Esophagus squamous epithelium (tissue), 5 donors: Measurements from ENCODE around the gene ARNT2. TPM values are rescaled to one million over a fixed set of nuclear protein-coding genes. Genes with fewer than 3 reads are reported as not detected.

Experiments
- DNase-seq: peaks from one replicate; lab custom pipeline; 2025; lab: John Stamatoyannopoulos, UW
- H3K27ac ChIP-seq, 4 donors: fragments of 200-600 bp; sonication (generic); one replicate each; pipeline ENCODE4 v1.5.1; 2016 to 2019; ENCODE audit warnings: mild to moderate bottlenecking in 1 of 4
- H3K27me3 ChIP-seq, 4 donors: fragments of 200-600 bp; sonication (generic); 1 replicate in 3 of 4; 2 replicates in 1 of 4; pipeline versions ENCODE4 v1.5.1 to v1.6.0; 2017 to 2021; ENCODE audit warnings: antibody characterized with exemption in 1 of 4
- H3K36me3 ChIP-seq, 3 donors: fragments of 200-600 bp; sonication (generic); one replicate each; pipeline ENCODE4 v1.5.1; 2016 to 2019
- H3K4me1 ChIP-seq, 3 donors: fragments of 200-600 bp; sonication (generic); one replicate each; pipeline ENCODE4 v1.5.1; 2017 to 2019
- H3K4me3 ChIP-seq, 4 donors: fragments of 200-600 bp; sonication (generic); 1 replicate in 3 of 4; 2 replicates in 1 of 4; pipeline ENCODE4 v1.5.1; 2016 to 2019; ENCODE audit warnings: mild to moderate bottlenecking in 2 of 4, moderate library complexity in 1 of 4
- H3K9me3 ChIP-seq, 3 donors: fragments of 200-600 bp; sonication (generic); one replicate each; pipeline ENCODE4 v1.5.1; 2016 to 2019
- CTCF ChIP-seq, 6 experiments: fragments of 450-650 bp in 4 of 6; fragments of 200-600 bp in 2 of 6; sonication (generic) in 2 of 6; IDR thresholded peaks; one replicate each; pipeline ENCODE4 v1.5.1; 2016 to 2019; ENCODE audit warnings: antibody characterized with exemption in 6 of 6, mild to moderate bottlenecking in 4 of 6, moderate library complexity in 4 of 6
- POLR2A ChIP-seq, 4 donors: fragments of 450-650 bp; IDR thresholded peaks; one replicate each; pipeline ENCODE4 v1.6.1; 2017; ENCODE audit warnings: antibody characterized with exemption in 4 of 4, mild to moderate bottlenecking in 4 of 4, moderate library complexity in 3 of 4
- WGBS, 2 donors: methylation state at CpG; one replicate each; pipeline ENCODE4 v1.1.5; 2018; 5-methylcytosine and 5-hydroxymethylcytosine counted together
- intact Hi-C: fragments of 100-400 bp; cut with DNase I; formaldehyde crosslinking; loops from one replicate; pipeline ENCODE4 v1.15.0; 2022
- total RNA-seq, 4 donors: library from RNA; depleted of rRNA; stranded (reverse); fragments of >200 nt; gene quantifications; one replicate each; pipeline ENCODE4 v1.1.0, GENCODE V29; 2016
- donor health status: DM: yes; HTN: yes; CAD: no.

ARNT2 gene
- total RNA-seq, 4 donors from 2014 or later, result 0.15 to 5.7 (median 1.7) TPM

- H3K36me3 ChIP-seq, result no peaks in the 10 kb centered on the region
- TF ChIP-seq POLR2A (IDR thresholded peaks at IDR 0.05) (no peak), CTCF (IDR thresholded peaks at IDR 0.05) (no peak)
- WGBS, 2 donors, result 77 to 80% methylated on average over 3 of the region's 3 CpGs
- intact Hi-C loops, result no loop called here
- H3K4me3 ChIP-seq, result no peak overlapping the region
- H3K27me3 ChIP-seq, result peaks cover 0 to 16% (median 0%) of the 10 kb centered on the region in 4 donors
- no peaks in the 10 kb centered on the region for H3K4me1 ChIP-seq
- H3K27ac ChIP-seq, result no peak overlapping the region
- no peaks in the 10 kb centered on the region for H3K9me3 ChIP-seq
- DNase-seq, result no peak
These were observed 35.8 kb downstream of the ARNT2 start for GRCh38 chr15:80440024-80440423.

GRCh38 chr15:80441041-80441440, 36.9 kb downstream of the ARNT2 start:
- Histone ChIP-seq H3K4me3 (no peak overlapping the region), H3K36me3 (no peaks in the 10 kb centered on the region), H3K27me3 (peaks cover 0 to 16% (median 0%) of the 10 kb centered on the region in 4 donors), H3K27ac (no peak overlapping the region), H3K9me3 (no peaks in the 10 kb centered on the region), H3K4me1 (no peaks in the 10 kb centered on the region)
- 83% methylated on average over 3 of the region's 3 CpGs for WGBS, 2 donors
- TF ChIP-seq CTCF (IDR thresholded peaks at IDR 0.05) (no peak), POLR2A (IDR thresholded peaks at IDR 0.05) (no peak)
- DNase-seq, result no peak
- intact Hi-C loops, result no loop called here

- no peaks in the 10 kb centered on the region for H3K4me1 ChIP-seq
- peaks cover 0 to 16% (median 0%) of the 10 kb centered on the region in 4 donors for H3K27me3 ChIP-seq
- no peak for DNase-seq
- no peaks in the 10 kb centered on the region for H3K36me3 ChIP-seq
- 81 to 93% methylated on average over 7 of the region's 7 CpGs for WGBS, 2 donors
- no peak for TF ChIP-seq POLR2A (IDR thresholded peaks at IDR 0.05)
- TF ChIP-seq CTCF (IDR thresholded peaks at IDR 0.05), result no peak
- no peaks in the 10 kb centered on the region for H3K9me3 ChIP-seq
- H3K4me3 ChIP-seq, result no peak overlapping the region
- no peak overlapping the region for H3K27ac ChIP-seq
- intact Hi-C loops, result no loop called here
These were observed 37.5 kb downstream of the ARNT2 start for GRCh38 chr15:80441714-80442113.

GRCh38 chr15:80442728-80443403, 38.7 kb downstream of the ARNT2 start:
- DNase-seq, result no peak
- no peaks in the 10 kb centered on the region for H3K9me3 ChIP-seq
- H3K27me3 ChIP-seq, result peaks cover 0 to 16% (median 0%) of the 10 kb centered on the region in 4 donors
- intact Hi-C loops, result no loop called here
- H3K36me3 ChIP-seq, result no peaks in the 10 kb centered on the region
- H3K4me1 ChIP-seq, result no peaks in the 10 kb centered on the region
- no peak overlapping the region for H3K4me3 ChIP-seq
- WGBS, 2 donors, result 89 to 93% methylated on average over 6 of the region's 6 CpGs
- no peak overlapping the region for H3K27ac ChIP-seq
- no peak for TF ChIP-seq POLR2A (IDR thresholded peaks at IDR 0.05)

- no peak overlapping the region for H3K27ac ChIP-seq
- H3K4me1 ChIP-seq, result no peaks in the 10 kb centered on the region
- peaks cover 0 to 16% (median 0%) of the 10 kb centered on the region in 4 donors for H3K27me3 ChIP-seq
- no peak for DNase-seq
- no peaks in the 10 kb centered on the region for H3K36me3 ChIP-seq
- intact Hi-C loops, result no loop called here
- 91 to 94% methylated on average over 4 of the region's 4 CpGs for WGBS, 2 donors
- H3K4me3 ChIP-seq, result no peak overlapping the region
- TF ChIP-seq CTCF (IDR thresholded peaks at IDR 0.05) (no peak), POLR2A (IDR thresholded peaks at IDR 0.05) (no peak)
- no peaks in the 10 kb centered on the region for H3K9me3 ChIP-seq
These were observed 40.6 kb downstream of the ARNT2 start for GRCh38 chr15:80444680-80445251.
